ENCODE results near the gene MPC1.
"Not testable (repeated sequence)": the region's sequence is repeated elsewhere in the genome, so short reads cannot be mapped to it uniquely, and the experiment has no call there.

The MPC1 gene

DNA sequence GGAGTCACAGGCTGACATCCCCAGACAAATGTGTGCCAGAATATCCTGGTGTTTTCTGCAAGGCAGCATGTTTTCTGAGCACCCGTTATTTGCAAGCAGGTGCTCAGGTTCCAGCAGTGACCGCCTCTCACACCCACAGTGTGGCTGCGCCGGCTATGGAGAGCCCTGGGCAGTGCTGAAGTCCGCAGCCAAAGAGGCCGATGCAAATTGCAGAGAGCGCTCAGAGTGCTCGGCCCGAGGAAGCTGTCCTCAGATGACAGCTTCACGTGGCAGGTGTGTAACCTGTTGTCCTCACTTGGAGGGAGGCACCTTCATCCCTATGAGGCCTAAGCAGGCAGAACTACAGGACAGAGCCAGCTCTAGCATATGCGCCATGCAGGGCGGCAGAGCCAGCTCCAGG is 23.5 kb upstream of the MPC1 start:
- DNase-seq (ENCODE audit: low read depth) = no peak

DNA sequence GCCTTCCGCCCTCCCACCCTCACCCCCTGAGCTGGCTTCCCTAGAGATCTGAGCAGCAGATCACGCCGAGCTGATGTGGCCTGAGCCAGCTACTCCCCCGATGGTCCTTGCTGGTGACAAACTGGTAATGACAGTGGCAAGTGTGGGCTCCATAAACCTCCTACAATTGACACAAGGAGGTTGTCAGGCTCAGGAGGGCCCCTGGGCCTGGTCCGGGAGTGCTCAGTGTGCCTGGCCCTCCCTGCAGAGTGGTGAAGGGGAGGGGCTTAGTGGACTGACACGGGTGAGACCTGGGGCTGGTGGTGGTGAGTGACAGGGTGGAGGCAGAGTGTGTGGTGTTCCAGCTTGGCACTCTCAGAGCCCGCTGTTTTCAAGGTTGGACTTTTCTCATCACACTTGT is 22.6 kb upstream of the MPC1 start:
- DNase-seq (ENCODE audit: low read depth) = no peak

DNA sequence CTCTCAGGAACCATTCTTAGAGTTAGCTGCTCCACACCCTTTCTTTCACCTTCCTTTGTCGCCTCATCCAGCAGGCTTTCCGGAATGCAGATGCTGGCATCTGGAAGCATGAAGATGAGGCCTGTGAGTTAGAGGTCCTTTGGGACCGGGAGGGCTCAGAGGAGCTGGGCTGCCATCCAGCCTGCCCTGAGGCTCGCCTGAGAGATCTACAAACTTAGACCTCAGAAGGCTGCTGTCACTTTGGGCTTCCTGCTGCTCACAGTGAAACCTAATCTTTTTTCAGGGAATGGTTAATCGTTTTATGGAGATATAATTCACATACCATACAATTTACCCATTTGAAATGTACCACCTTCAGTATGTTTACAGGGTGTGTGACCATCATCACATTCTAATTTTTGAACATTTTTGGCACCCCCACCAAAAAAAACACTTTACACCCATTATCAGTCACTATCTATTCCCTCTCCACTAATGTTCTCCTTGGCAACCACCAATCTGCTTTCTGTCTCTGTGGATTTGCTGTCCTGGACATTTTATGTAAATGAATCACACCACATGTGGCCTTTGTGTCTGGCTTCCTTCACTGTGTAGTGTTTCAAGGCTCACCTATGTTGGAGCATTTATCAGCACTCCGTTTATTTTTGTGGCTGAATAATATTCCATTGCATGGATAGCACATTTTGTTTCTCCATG is 20.0 kb upstream of the MPC1 start:
- DNase-seq (ENCODE audit: low read depth) = peak; percentile 50

DNA sequence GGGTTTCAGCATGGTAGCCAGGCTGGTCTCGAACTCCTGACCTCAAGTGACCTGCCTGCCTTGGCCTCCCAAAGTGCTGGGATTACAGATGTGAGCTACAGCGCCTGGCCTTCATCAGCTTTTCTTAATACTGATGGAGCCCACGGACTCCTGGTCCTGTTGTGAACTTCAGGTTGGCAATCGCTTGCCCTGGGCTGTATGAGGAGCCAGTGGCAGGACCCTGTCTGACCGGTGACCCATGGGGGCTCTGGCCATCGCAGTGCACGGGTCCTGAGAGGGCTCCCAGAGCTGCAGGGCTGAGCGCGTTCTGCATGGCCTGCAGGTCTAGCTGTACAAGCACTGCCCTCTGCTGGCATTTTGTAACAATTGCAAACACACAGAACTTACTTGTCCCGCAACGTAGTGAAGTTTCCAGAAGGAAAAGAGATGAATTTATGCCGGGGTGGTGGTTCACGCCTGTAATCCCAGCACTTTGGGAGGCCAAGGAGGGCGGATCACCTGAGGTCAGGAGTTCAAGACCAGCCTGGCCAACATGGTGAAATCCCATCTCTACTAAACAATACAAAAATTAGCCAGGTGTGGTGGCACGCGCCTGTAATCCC is 18.0 kb upstream of the MPC1 start:
- peak; percentile 73 for DNase-seq (ENCODE audit: low read depth)

- no peak for DNase-seq (ENCODE audit: low read depth)
These were observed 17.4 kb upstream of the MPC1 start for GRCh38 chr6:166400181-166400580.

GRCh38 chr6:166398348-166398747 is 15.6 kb upstream of the MPC1 start:
- DNase-seq (ENCODE audit: low read depth) = no peak

GRCh38 chr6:166397849-166398248 is 15.1 kb upstream of the MPC1 start:
- DNase-seq (ENCODE audit: low read depth) = no peak

- no peak for DNase-seq (ENCODE audit: low read depth)
These were observed 13.0 kb upstream of the MPC1 start for GRCh38 chr6:166395778-166396177.

- DNase-seq (ENCODE audit: low read depth) = peak; percentile 42
These were observed 12.6 kb upstream of the MPC1 start for GRCh38 chr6:166395351-166395750.

DNA sequence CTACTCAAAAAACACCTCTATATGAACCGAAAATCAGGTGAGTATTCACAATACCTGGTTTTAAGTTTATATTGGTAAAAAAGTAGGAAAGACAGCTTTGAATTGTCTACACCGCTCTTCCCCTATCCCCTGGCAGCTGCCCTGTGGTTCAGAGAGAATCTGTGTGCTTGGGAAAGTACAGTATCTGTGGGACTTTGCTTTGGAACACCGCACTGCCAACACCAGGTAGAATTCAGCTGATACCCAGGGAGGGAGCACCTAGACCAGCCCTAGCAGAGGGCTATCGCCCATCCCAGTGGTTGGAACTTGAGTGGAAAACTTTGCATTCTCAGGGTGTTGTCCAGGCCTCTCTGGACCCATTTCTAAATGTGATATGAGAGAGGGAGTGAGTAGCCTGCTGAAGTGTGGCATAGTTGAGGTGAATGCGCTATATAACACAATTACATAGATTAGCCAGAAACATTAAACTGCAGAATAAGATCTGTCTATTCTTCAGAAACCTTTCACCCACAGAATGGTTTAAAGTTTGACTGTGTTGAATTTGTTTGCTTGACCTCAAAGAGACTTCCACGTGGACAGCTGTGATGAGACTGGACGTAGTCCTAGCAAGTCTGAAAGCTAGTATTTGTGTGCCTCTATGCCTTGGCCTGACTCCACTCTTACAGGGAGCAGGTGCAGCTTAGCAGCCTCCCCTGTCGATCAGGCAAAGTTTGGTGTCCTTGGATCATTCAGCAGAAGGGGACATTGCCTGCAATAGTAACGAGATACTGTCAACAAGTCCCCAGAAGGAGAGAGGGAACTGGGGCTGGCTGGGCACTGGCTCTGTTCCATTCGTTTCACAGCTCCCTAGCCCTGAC is 11.5 kb upstream of the MPC1 start:
- no peak for DNase-seq (ENCODE audit: low read depth)

- no peak for DNase-seq (ENCODE audit: low read depth)
These were observed 10.7 kb upstream of the MPC1 start for GRCh38 chr6:166393535-166393823.

GRCh38 chr6:166392755-166393534 is 10.2 kb upstream of the MPC1 start:
- not testable (repeated sequence) for DNase-seq (ENCODE audit: low read depth)

DNA sequence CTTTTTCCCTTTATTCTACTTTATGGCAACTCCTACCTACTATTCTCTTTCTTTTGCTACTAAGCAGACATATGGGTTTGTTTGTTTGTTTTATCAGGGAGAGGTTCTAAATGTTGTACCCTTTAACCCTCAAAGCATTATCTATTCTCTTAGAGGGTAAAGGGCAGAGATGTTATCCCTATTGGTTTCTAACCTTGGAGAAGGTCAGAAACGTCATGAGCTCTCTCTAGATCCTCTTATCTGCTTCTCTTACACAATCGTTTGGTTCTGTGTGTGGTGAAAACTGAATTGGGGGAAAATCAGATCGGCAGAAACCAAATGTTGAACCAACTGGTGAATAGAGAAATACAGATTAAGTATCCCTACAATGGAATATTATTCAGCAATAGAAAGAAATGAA is 6.4 kb upstream of the MPC1 start:
- DNase-seq (ENCODE audit: low read depth) = no peak

- no peak for DNase-seq (ENCODE audit: low read depth)
These were observed 5.7 kb upstream of the MPC1 start for GRCh38 chr6:166388290-166389004.

DNA sequence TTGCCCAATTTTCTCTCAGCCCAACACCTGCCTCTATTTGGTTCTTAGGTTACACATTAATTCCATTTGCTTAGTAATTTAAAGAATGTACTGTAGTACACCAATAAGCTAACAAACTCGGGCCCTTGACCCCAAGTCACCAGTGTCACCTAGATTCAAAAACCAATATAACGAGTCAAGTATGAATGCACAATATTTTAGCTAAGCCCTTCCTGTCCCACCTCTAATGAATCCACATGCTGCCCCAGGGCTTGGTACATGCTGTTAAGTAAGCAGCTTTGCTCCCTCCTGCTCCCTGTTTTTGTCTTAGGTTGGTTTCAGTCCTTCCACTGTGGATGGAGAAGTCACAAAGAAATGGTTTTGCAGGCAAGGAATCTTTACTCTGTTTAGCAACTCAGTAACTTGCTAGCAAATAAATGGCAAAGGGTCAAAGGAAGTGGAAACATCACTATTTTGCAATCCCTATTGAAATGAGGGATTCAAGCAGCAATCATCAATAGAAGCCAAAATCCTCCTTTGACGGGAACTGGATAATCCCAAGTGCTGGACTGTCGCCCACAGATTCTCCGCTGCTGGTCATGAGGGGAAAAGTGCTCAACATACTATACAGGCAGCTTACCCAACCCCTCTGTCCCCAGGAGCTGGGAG is 5.0 kb upstream of the MPC1 start:
- no peak for DNase-seq (ENCODE audit: low read depth)

- DNase-seq (ENCODE audit: low read depth) = not testable (repeated sequence)
These were observed 4.4 kb upstream of the MPC1 start for GRCh38 chr6:166387098-166387497.

DNA sequence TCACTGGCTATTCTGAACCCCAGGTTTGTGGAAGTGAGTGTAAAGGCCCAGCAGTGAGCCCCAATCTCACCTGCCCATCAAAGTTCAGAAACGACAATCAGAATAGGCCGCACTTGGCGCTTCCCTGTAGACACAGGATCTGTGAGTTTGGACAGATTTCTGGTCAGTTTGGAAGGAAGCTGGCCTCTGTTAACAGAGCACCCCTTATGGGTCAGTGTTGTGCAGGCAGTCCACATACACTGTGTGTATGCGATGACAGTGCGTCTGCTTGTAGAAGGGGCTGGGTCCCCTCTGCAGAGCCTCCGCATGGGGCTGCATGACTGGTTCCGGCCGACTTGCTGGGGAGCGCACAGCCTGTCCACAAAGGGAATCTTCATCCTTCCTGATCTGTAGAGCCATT is 3.4 kb upstream of the MPC1 start:
- no peak for DNase-seq (ENCODE audit: low read depth)

DNA sequence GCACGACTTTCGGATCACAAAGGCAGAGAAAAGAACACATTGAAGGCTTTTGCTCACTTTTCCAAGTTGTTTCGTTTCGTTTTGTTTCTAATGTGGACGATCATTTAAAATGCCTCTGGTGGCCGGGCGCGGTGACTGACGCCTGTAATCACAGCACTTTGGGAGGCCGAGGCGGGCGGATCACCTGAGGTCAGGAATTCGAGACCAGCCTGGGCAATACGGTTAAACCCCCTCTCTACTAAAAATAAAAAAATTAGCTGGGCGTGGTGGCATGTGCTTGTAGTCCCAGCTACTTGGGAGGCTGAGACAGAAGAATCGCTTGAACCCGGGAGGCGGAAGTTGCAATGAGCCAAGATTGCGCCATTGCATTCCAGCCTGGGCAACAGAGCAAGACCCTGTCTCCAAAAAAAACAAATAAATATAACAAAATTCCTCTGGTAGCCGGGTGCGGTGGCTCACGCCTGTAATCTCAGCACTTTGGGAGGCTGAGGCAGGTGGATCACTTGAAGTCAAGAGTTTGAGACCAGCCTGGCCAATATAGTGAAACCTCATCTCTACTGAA is 1.1 kb upstream of the MPC1 start:
- not testable (repeated sequence) for DNase-seq (ENCODE audit: low read depth)

- no peak for DNase-seq (ENCODE audit: low read depth)
These were observed 224 bp downstream of the MPC1 start for GRCh38 chr6:166382500-166382932.

DNA sequence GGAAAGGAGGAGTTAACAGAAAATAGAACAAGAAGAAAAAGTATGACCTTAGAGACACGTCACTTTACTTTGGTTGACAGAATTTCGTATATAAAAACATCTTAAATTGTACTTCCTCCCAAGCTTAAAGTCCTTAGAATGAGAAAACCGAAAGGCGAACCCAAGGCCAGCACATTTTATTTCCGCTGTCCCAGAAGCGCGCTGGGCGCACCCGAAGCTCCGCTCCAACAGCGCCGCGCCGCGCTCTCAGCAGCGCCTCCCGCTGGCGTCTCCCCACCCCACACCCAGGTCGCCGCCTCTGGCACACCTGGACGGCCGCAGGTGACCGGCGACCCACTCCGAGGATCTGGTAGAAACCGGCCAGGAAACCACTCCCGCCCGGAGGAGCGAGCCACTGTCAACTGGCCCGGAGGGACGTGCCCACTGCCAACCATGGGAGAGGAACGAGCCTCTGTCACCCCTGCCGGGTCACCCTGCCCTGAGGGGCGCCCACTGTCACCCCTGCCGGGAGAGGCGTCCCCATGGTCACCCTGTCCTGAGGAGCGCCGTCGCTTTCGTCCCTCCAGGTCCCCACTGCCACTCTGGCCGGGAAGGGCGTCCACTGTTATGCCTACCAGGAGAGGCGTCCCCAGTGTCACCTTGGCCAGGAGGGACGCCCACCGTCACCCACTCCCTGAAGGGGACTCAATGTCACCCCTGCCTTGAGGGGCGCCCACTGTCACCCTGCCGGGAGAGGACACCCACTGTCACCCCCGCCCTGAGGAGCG is 824 bp downstream of the MPC1 start:
- no peak for DNase-seq (ENCODE audit: low read depth)

Data from amniotic epithelial cell (primary cell).